A549 (cell line): ENCODE results near the gene PPP1R18. TPM values are rescaled to one million over a fixed set of nuclear protein-coding genes. Genes with fewer than 3 reads are reported as not detected.

Source experiments
- ATAC-seq, 2 experiments: fragments of 200-7000 bp in 1 of 2; fragments of >200 bp in 1 of 2; cut with Nextera tagmentation in 1 of 2; cut with Tn5 transposase in 1 of 2; 3 replicates each; pipeline versions ENCODE4 v1.8.0 to v1.9.1; 2018 to 2020; ENCODE audit warnings: mild to moderate bottlenecking in 1 of 2, moderate library complexity in 1 of 2
- CTCF ChIA-PET: fragments of 300-600 bp; sonication (Branson Sonifier 250); formaldehyde crosslinking; extraction: SDS; loops from one replicate; lab custom pipeline; 2021; ENCODE audit warnings: antibody characterized with exemption, inconsistent platforms; lab: Yijun Ruan, JAX
- POLR2A ChIA-PET: fragments of 350-600 bp; formaldehyde crosslinking; extraction: SDS; loops from one replicate; lab custom pipeline; 2021; ENCODE audit warnings: antibody characterized with exemption, inconsistent platforms; lab: Yijun Ruan, JAX
- DNase-seq, 2 experiments: peaks; one replicate each; pipeline versions ENCODE4 v3.0.0 to v3.0.0-alpha.2; 2011 to 2016; ENCODE audit warnings: low read depth in 1 of 2, low spot score in 1 of 2
- FAIRE-seq: peaks from 2 replicates; lab custom pipeline; 2011; peaks lifted over from hg19 to GRCh38; lab: Jason Lieb, UNC
- H3K27ac ChIP-seq, 2 experiments: fragments of >200 bp; sonication (Bioruptor Twin); formaldehyde crosslinking; 3 replicates each; pipeline ENCODE4 v1.5.1; 2016 to 2017
- H3K4me1 ChIP-seq: fragments of >200 bp; sonication (Bioruptor Twin); formaldehyde crosslinking; 3 replicates; pipeline ENCODE4 v1.6.1; 2016
- H3K4me2 ChIP-seq: fragments of >200 bp; sonication (Bioruptor Twin); formaldehyde crosslinking; 3 replicates; pipeline ENCODE4 v1.6.1; 2016
- H3K4me3 ChIP-seq: fragments of >200 bp; sonication (Bioruptor Twin); formaldehyde crosslinking; 3 replicates; pipeline ENCODE4 v1.5.1; 2016
- H3K9me3 ChIP-seq: fragments of >200 bp; sonication (Bioruptor Twin); formaldehyde crosslinking; 3 replicates; pipeline ENCODE4 v1.6.1; 2016
- CBX8 ChIP-seq: fragments of 200-600 bp; sonication (generic); IDR thresholded peaks from 2 replicates; pipeline ENCODE4 v1.6.1; 2016
- CHD2 ChIP-seq: fragments of 150-350 bp; IDR thresholded peaks from 2 replicates; pipeline ENCODE4 v1.6.1; 2014; ENCODE audit warnings: low read length; ENCODE audit not compliant: partially characterized antibody
- CHD4 ChIP-seq: fragments of 200-600 bp; sonication (generic); IDR thresholded peaks from 2 replicates; pipeline ENCODE4 v1.6.1; 2016; ENCODE audit warnings: antibody characterized with exemption, mild to moderate bottlenecking, borderline replicate concordance
- EHMT2 ChIP-seq: fragments of 200-600 bp; sonication (generic); IDR thresholded peaks from 2 replicates; pipeline ENCODE4 v1.6.1; 2016; ENCODE audit warnings: antibody characterized with exemption, low read depth, mild to moderate bottlenecking, moderate library complexity
- HOXB5 ChIP-seq: fragments of 250-450 bp; sonication (Bioruptor Pico); IDR thresholded peaks from 2 replicates; pipeline ENCODE4 v1.5.0; 2020; ENCODE audit warnings: mild to moderate bottlenecking, moderate library complexity
- JUN ChIP-seq, 2 experiments: fragments of >200 bp; sonication (Bioruptor Twin); formaldehyde crosslinking; IDR thresholded peaks; 2 replicates in 1 of 2; 3 replicates in 1 of 2; pipeline ENCODE4 v1.6.1; 2016 to 2017
- KDM5A ChIP-seq: fragments of 200-600 bp; sonication (generic); IDR thresholded peaks from 2 replicates; pipeline ENCODE4 v1.6.1; 2016; ENCODE audit warnings: antibody characterized with exemption, mild to moderate bottlenecking
- MAZ ChIP-seq: fragments of 150-350 bp; IDR thresholded peaks from 2 replicates; pipeline ENCODE4 v1.6.1; 2014; ENCODE audit warnings: antibody characterized with exemption, low read depth, low read length, borderline replicate concordance
- NFE2L2 ChIP-seq: fragments of 150-350 bp; conservative IDR thresholded peaks from 2 replicates; pipeline ENCODE4 v1.6.1; 2014; ENCODE audit warnings: low read length
- NPAS2 ChIP-seq: fragments of 250-450 bp; sonication (Bioruptor Pico); IDR thresholded peaks from 2 replicates; pipeline ENCODE4 v1.8.0; 2022; ENCODE audit warnings: mild to moderate bottlenecking, moderate library complexity, borderline replicate concordance
- NR3C1 ChIP-seq: fragments of >200 bp; sonication (Bioruptor Twin); formaldehyde crosslinking; IDR thresholded peaks from 3 replicates; pipeline ENCODE4 v1.6.1; 2017
- POLR2A ChIP-seq: IDR thresholded peaks from 2 replicates; pipeline ENCODE4 v1.6.1; 2012; ENCODE audit warnings: mild to moderate bottlenecking, low read length
- POLR2AphosphoS2 ChIP-seq: conservative IDR thresholded peaks from 2 replicates; pipeline ENCODE4 v1.6.1; 2012; ENCODE audit warnings: low read length, improper control_type of control experiment, inconsistent platforms
- RAD21 ChIP-seq, 2 experiments: fragments of >200 bp in 1 of 2; sonication (Bioruptor Twin) in 1 of 2; formaldehyde crosslinking in 1 of 2; IDR thresholded peaks in 1 of 2; conservative IDR thresholded peaks in 1 of 2; 2 replicates in 1 of 2; 3 replicates in 1 of 2; pipeline ENCODE4 v1.6.1; 2012 to 2018; ENCODE audit warnings: inconsistent platforms in 1 of 2
- RCOR1 ChIP-seq: fragments of 150-350 bp; IDR thresholded peaks from 2 replicates; pipeline ENCODE4 v1.6.1; 2014; ENCODE audit warnings: antibody characterized with exemption, low read length, low read depth
- SMC3 ChIP-seq: fragments of >200 bp; sonication (Bioruptor Twin); formaldehyde crosslinking; IDR thresholded peaks from 3 replicates; pipeline ENCODE4 v1.6.1; 2018; ENCODE audit warnings: inconsistent platforms
- SREBF2 ChIP-seq: fragments of 450-650 bp; IDR thresholded peaks from 2 replicates; pipeline ENCODE4 v1.6.1; 2014; ENCODE audit warnings: mild to moderate bottlenecking, moderate library complexity
- TP53 ChIP-seq: fragments of 250-450 bp; sonication (Bioruptor Pico); IDR thresholded peaks from 2 replicates; pipeline ENCODE4 v1.5.0; 2021; ENCODE audit warnings: mild to moderate bottlenecking, moderate library complexity
- ZC3H11A ChIP-seq: fragments of 450-650 bp; IDR thresholded peaks from 2 replicates; pipeline ENCODE4 v1.6.1; 2014; ENCODE audit warnings: antibody characterized with exemption, mild to moderate bottlenecking
- ZSCAN20 ChIP-seq: fragments of 250-450 bp; sonication (Bioruptor Pico); IDR thresholded peaks from 2 replicates; pipeline ENCODE4 v1.8.0; 2022; ENCODE audit warnings: mild to moderate bottlenecking, moderate library complexity
- WGBS: methylation state at CpG from one replicate; pipeline ENCODE4 v1.1.6; 2017; ENCODE audit errors: missing lambda C conversion rate; 5-methylcytosine and 5-hydroxymethylcytosine counted together
- polyA plus RNA-seq, 4 experiments: library from polyadenylated mRNA; depleted of rRNA in 3 of 4; stranded (reverse); fragments of >200 nt; fragmentation: RNase III in 1 of 4; extraction: RNeasy Plus Mini Kit Qiagen cat#74134 plus additional on column Dnase treatment in 1 of 4; gene quantifications; 2 replicates in 3 of 4; 3 replicates in 1 of 4; pipeline ENCODE4 v1.2.3, GENCODE V29; 2011 to 2017
- TF ChIP-seq, protein P1 (sequence below): fragments of 250-450 bp; sonication (Bioruptor Pico); IDR thresholded peaks from 2 replicates; pipeline ENCODE4 v1.5.0; 2020; ENCODE audit warnings: low read depth, mild to moderate bottlenecking, moderate library complexity
- TF ChIP-seq, protein P2 (sequence below): fragments of 250-450 bp; sonication (Bioruptor Pico); IDR thresholded peaks from 2 replicates; pipeline ENCODE4 v1.5.0; 2021; ENCODE audit warnings: mild to moderate bottlenecking, moderate library complexity, borderline replicate concordance
- TF ChIP-seq, protein P3 (sequence below): fragments of 200-600 bp; sonication (generic); IDR thresholded peaks from 2 replicates; pipeline ENCODE4 v1.6.1; 2016; ENCODE audit warnings: antibody characterized with exemption, mild to moderate bottlenecking, moderate library complexity
- TF ChIP-seq, protein P4 (sequence below): IDR thresholded peaks from 2 replicates; pipeline ENCODE4 v1.6.1; 2012
- TF ChIP-seq, protein P5 (sequence below): fragments of 150-350 bp; IDR thresholded peaks from 2 replicates; pipeline ENCODE4 v1.6.1; 2014; ENCODE audit warnings: low read depth, mild to moderate bottlenecking, low read length
- TF ChIP-seq, protein P6 (sequence below): IDR thresholded peaks from 2 replicates; pipeline ENCODE4 v1.6.1; 2012

PPP1R18 gene
- polyA plus RNA-seq, 2 of the 4 experiments (the other 2 are of a cell fraction) = 17.1 to 20.6 TPM

DNA sequence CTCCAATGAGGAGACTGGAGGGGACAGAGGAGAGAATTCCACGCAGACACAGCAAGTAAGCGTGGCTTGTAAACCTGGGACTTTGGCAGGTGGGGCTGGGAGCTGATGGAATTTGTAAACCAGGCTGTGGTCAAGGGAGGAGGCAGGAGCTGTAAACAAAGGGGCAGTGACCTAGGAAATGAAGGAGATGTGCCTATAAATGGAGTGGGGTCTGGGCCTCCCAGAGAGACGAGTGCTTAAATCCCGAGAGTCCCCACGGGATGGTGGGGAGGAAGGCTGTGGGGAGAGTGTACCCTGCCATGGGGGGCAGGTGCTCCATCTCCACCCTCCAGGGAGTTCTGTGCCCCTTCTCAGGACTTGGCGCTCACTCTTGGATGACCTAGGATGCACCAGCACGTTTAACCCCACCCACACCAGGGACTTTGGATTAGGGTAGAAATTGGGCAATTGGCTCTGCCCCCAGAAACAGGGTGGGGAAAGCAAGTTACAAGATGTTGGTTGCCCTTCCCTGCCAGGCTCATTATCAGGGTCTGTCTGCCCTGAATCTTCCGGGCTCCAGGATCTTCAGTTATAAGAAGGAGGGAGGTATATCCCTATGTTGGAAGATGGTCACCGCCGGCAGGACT lies 9.7 kb downstream of the PPP1R18 start:
- no peak for FAIRE-seq
- peaks cover 20% of the 10 kb centered on the region for H3K4me1 ChIP-seq
- CTCF ChIA-PET = interaction anchor here (0.9 to 17.1 kb wide), 3 partner anchors 13 to 403 kb away, joined by 3 to 539 read pairs (median 84); partner anchors contain the start of genes MDC1, NRM and TUBB
- no peak overlapping the region for H3K4me3 ChIP-seq
- no peak overlapping the region for H3K27ac ChIP-seq
- POLR2A ChIA-PET = interaction anchor here (0.6 kb wide), 1 partner anchor 18 kb away, joined by 4 read pairs; no protein-coding TSS in a partner anchor
- ATAC-seq = no peak
- TF ChIP-seq ZSCAN20 = no peak
- no peak for TF ChIP-seq NPAS2 (CRISPR knock-in tag)
- TF ChIP-seq, protein P1, sequence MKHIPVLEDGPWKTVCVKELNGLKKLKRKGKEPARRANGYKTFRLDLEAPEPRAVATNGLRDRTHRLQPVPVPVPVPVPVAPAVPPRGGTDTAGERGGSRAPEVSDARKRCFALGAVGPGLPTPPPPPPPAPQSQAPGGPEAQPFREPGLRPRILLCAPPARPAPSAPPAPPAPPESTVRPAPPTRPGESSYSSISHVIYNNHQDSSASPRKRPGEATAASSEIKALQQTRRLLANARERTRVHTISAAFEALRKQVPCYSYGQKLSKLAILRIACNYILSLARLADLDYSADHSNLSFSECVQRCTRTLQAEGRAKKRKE = no peak
- TF ChIP-seq CBX8 = no peak
- no peak for TF ChIP-seq JUN (IDR thresholded peaks at IDR 0.05)
- no peak for TF ChIP-seq TP53
- TF ChIP-seq, protein P2, sequence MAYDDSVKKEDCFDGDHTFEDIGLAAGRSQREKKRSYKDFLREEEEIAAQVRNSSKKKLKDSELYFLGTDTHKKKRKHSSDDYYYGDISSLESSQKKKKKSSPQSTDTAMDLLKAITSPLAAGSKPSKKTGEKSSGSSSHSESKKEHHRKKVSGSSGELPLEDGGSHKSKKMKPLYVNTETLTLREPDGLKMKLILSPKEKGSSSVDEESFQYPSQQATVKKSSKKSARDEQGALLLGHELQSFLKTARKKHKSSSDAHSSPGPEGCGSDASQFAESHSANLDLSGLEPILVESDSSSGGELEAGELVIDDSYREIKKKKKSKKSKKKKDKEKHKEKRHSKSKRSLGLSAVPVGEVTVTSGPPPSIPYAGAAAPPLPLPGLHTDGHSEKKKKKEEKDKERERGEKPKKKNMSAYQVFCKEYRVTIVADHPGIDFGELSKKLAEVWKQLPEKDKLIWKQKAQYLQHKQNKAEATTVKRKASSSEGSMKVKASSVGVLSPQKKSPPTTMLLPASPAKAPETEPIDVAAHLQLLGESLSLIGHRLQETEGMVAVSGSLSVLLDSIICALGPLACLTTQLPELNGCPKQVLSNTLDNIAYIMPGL = no peak
- TF ChIP-seq NR3C1 = no peak
- TF ChIP-seq RCOR1 = no peak
- TF ChIP-seq NFE2L2 = no peak
- no peak for TF ChIP-seq EHMT2
- TF ChIP-seq HOXB5 (CRISPR knock-in tag) = no peak
- no peak for TF ChIP-seq CHD2
- TF ChIP-seq CHD4 = no peak
- TF ChIP-seq SREBF2 = no peak
- no peak for TF ChIP-seq MAZ
- TF ChIP-seq POLR2AphosphoS2 = no peak
- WGBS = 86% methylated on average over 8 of the region's 10 CpGs
- H3K9me3 ChIP-seq = no peaks in the 10 kb centered on the region
- H3K4me2 ChIP-seq = no peak overlapping the region
- no peak for DNase-seq

DNA sequence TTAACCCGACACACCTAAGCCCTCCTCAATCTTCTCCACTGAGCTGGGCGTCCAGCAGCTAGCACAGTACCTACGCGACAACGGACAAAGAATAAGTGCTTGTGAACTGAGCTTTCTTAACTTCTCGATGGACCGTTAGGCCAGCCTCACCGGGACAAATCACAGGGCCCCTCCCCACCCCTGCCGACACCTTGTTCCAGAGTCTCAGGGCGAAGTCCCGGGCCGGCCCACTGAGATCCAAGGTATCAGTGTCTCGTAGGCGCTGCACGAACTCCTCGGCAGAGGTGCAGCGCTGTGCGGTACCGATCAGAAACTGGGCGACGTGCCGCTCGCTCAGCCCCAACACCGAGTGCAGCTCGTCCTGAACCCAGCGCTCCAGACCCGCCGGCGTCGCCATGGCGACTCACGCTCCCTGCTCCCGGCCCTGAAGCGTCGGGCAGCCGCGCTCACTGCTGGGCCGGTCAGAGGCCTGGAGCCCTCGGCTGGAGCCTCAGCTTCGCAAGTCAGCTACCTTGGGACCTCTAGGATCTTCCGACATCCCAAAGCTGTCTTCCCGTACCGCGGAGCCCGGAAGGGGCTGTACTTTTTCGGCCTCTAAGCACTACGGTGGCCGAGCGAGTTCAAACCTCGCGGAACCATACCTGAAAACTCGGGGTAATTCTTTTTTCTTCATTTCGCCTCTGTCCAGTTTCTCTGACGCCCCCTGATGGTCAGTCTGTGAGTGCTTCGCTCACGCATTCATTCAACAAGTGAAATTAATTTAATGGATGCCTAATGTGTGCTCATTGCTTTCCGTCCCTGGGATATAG lies 13.8 kb downstream of the PPP1R18 start, which contains the start of gene DHX16:
TSS of gene DHX16 (minus strand) at position 562 of the 809 bp plus-strand sequence. CDS start at position 397, 165 bp downstream.
- WGBS = 3% methylated on average over 24 of the region's 57 CpGs
- Histone ChIP-seq H3K4me2 (peak within 1 kb of the TSS; percentile 85), H3K4me3 (peak within 1 kb of the TSS; percentile 79), H3K4me1 (peaks cover 7% of the 10 kb centered on the region; the same call in 1 of the 3 replicates), H3K27ac (peak within 1 kb of the TSS; percentile 78 to 90), H3K9me3 (no peaks in the 10 kb centered on the region)
- ChIA-PET CTCF (interaction anchor here (0.6 to 17.1 kb wide), 25 partner anchors 8 to 509 kb away, joined by 3 to 539 read pairs (median 4); partner anchors contain the start of genes ATAT1, MDC1 and TUBB), POLR2A (interaction anchor here (0.6 to 1.2 kb wide), 5 partner anchors 49 to 68 kb away, joined by 3 to 5 read pairs (median 3); partner anchors contain the start of genes MRPS18B and PPP1R10)
- DNase-seq (peak; percentile 82 to 97), ATAC-seq (peak; percentile 89 to 91), FAIRE-seq (no peak)
- TF ChIP-seq KDM5A (peak; percentile 60; the same call in 1 of the 2 replicates), TP53 (no peak), SMC3 (peak; percentile 48; the same call in 2 of the 3 replicates), RAD21 (conservative IDR thresholded peaks at IDR 0.05 in 1 of 2, IDR thresholded peaks at IDR 0.05 in 1 of 2) (peak; percentile 47 to 50; a peak in 4 of 5 replicates), POLR2A (peak; percentile 24), CHD2 (peak; percentile 77), ZC3H11A (no peak)
- TF ChIP-seq, protein P3, sequence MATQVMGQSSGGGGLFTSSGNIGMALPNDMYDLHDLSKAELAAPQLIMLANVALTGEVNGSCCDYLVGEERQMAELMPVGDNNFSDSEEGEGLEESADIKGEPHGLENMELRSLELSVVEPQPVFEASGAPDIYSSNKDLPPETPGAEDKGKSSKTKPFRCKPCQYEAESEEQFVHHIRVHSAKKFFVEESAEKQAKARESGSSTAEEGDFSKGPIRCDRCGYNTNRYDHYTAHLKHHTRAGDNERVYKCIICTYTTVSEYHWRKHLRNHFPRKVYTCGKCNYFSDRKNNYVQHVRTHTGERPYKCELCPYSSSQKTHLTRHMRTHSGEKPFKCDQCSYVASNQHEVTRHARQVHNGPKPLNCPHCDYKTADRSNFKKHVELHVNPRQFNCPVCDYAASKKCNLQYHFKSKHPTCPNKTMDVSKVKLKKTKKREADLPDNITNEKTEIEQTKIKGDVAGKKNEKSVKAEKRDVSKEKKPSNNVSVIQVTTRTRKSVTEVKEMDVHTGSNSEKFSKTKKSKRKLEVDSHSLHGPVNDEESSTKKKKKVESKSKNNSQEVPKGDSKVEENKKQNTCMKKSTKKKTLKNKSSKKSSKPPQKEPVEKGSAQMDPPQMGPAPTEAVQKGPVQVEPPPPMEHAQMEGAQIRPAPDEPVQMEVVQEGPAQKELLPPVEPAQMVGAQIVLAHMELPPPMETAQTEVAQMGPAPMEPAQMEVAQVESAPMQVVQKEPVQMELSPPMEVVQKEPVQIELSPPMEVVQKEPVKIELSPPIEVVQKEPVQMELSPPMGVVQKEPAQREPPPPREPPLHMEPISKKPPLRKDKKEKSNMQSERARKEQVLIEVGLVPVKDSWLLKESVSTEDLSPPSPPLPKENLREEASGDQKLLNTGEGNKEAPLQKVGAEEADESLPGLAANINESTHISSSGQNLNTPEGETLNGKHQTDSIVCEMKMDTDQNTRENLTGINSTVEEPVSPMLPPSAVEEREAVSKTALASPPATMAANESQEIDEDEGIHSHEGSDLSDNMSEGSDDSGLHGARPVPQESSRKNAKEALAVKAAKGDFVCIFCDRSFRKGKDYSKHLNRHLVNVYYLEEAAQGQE = peak; percentile 36; the same call in 1 of the 2 replicates
- TF ChIP-seq, protein P4, sequence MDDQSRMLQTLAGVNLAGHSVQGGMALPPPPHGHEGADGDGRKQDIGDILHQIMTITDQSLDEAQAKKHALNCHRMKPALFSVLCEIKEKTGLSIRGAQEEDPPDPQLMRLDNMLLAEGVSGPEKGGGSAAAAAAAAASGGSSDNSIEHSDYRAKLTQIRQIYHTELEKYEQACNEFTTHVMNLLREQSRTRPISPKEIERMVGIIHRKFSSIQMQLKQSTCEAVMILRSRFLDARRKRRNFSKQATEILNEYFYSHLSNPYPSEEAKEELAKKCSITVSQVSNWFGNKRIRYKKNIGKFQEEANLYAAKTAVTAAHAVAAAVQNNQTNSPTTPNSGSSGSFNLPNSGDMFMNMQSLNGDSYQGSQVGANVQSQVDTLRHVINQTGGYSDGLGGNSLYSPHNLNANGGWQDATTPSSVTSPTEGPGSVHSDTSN = 0 out of 2 replicates have a peak, but pooled peaks have one; percentile 57
- TF ChIP-seq, protein P5, sequence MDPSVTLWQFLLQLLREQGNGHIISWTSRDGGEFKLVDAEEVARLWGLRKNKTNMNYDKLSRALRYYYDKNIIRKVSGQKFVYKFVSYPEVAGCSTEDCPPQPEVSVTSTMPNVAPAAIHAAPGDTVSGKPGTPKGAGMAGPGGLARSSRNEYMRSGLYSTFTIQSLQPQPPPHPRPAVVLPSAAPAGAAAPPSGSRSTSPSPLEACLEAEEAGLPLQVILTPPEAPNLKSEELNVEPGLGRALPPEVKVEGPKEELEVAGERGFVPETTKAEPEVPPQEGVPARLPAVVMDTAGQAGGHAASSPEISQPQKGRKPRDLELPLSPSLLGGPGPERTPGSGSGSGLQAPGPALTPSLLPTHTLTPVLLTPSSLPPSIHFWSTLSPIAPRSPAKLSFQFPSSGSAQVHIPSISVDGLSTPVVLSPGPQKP = no peak
- TF ChIP-seq, protein P6, sequence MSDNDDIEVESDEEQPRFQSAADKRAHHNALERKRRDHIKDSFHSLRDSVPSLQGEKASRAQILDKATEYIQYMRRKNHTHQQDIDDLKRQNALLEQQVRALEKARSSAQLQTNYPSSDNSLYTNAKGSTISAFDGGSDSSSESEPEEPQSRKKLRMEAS = peak; percentile 73
